ENCODE measurements around the gene NBAS.

DNA sequence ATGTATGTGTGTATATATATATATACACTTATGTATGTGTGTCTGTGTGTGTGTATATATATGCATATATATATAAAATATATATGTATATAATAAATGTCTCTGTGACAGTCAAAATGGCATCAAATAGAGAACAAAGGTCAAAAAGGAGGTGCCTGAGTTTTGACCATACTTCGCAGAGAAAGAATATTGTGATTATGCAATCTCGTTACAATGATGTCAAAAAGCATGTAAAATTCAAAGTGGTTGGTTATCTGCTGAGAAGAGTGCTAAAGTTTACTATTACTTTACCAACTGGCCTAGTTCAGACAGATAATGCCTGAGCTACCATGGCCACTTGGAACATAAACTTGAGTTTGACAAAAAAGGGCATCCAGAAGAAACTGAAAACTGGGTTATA, 375.0 kb downstream of the NBAS start:
- no peak for TF ChIP-seq ERF (CRISPR knock-in tag; IDR thresholded peaks at IDR 0.05)
- TF ChIP-seq, protein P1, sequence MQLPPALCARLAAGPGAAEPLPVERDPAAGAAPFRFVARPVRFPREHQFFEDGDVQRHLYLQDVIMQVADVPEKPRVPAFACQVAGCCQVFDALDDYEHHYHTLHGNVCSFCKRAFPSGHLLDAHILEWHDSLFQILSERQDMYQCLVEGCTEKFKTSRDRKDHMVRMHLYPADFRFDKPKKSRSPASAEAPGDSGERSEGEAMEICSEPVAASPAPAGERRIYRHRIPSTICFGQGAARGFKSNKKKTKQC (CRISPR knock-in tag; IDR thresholded peaks at IDR 0.05), result no peak

Data from K562 (cell line).